HG02943 (cell line): ENCODE measurements around the gene PCDHA7.
"Not testable (repeated sequence)": the region's sequence is repeated elsewhere in the genome, so short reads cannot be mapped to it uniquely, and the experiment has no call there.

Experiments used
- ATAC-seq: cut with Tn5 transposase; IDR thresholded peaks from one replicate; pipeline ENCODE4 v1.9.1; 2021; ENCODE audit warnings: mild to moderate bottlenecking, low read depth, moderate library complexity; ENCODE audit not compliant: unreplicated experiment

The PCDHA7 gene

GRCh38 chr5:140821375-140822280, 12.4 kb upstream of the PCDHA7 start, which contains the start of gene PCDHA5:
Gene PCDHA5, plus strand, starts transcription at chr5:140821613.
- no peak for ATAC-seq

GRCh38 chr5:140822281-140822629, 11.8 kb upstream of the PCDHA7 start:
- no peak for ATAC-seq

- ATAC-seq: not testable (repeated sequence)
These were observed 11.1 kb upstream of the PCDHA7 start for GRCh38 chr5:140822969-140823368.

GRCh38 chr5:140823475-140823874, 10.6 kb upstream of the PCDHA7 start:
- no peak for ATAC-seq

GRCh38 chr5:140827704-140828361, 6.2 kb upstream of the PCDHA7 start, which contains the start of gene PCDHA6:
Gene PCDHA6, plus strand, starts transcription at chr5:140827960. Its CDS starts 132 bp downstream, at chr5:140828092.
- no peak for ATAC-seq

DNA sequence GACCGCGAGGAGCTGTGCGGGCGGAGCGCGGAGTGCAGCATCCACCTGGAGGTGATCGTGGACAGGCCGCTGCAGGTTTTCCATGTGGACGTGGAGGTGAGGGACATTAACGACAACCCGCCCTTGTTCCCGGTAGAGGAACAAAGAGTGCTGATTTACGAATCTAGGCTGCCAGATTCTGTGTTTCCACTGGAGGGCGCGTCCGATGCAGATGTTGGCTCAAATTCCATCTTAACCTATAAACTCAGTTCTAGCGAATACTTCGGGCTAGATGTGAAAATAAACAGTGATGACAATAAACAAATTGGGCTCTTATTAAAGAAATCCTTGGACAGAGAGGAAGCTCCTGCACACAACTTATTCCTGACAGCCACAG, 5.7 kb upstream of the PCDHA7 start:
- ATAC-seq: no peak

GRCh38 chr5:140829511-140830501, 4.3 kb upstream of the PCDHA7 start:
- ATAC-seq: not testable (repeated sequence)

GRCh38 chr5:140834439-140835008, 455 bp downstream of the PCDHA7 start:
- not testable (repeated sequence) for ATAC-seq

DNA sequence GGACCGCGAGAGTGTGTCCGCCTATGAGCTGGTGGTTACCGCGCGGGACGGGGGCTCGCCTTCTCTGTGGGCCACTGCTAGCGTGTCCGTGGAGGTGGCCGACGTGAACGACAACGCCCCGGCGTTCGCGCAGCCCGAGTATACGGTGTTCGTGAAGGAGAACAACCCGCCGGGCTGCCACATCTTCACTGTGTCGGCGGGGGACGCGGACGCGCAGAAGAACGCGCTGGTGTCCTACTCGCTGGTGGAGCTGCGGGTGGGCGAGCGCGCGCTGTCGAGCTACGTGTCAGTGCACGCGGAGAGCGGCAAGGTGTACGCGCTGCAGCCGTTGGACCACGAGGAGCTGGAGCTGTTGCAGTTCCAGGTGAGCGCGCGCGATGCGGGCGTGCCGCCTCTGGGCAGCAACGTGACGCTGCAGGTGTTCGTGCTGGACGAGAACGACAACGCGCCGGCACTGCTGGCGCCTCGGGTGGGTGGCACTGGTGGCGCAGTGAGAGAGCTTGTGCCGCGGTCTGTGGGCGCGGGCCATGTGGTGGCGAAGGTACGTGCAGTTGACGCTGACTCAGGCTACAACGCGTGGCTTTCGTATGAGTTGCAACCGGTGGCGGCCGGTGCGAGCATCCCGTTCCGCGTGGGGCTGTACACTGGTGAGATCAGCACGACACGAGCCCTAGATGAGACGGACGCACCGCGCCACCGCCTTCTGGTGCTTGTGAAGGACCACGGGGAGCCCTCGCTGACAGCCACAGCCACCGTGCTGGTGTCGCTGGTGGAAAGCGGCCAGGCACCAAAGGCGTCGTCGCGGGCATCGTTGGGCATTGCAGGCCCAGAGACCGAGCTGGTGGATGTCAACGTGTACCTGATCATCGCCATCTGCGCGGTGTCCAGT, 1.8 kb downstream of the PCDHA7 start:
- no peak for ATAC-seq

- ATAC-seq: no peak
These were observed 7.2 kb downstream of the PCDHA7 start, which contains the start of gene PCDHA8 for GRCh38 chr5:140840978-140841962. Gene PCDHA8, plus strand, starts transcription at chr5:140841187. Its CDS starts 135 bp downstream, at chr5:140841322.

GRCh38 chr5:140842798-140843733, 9.0 kb downstream of the PCDHA7 start:
- ATAC-seq: no peak

DNA sequence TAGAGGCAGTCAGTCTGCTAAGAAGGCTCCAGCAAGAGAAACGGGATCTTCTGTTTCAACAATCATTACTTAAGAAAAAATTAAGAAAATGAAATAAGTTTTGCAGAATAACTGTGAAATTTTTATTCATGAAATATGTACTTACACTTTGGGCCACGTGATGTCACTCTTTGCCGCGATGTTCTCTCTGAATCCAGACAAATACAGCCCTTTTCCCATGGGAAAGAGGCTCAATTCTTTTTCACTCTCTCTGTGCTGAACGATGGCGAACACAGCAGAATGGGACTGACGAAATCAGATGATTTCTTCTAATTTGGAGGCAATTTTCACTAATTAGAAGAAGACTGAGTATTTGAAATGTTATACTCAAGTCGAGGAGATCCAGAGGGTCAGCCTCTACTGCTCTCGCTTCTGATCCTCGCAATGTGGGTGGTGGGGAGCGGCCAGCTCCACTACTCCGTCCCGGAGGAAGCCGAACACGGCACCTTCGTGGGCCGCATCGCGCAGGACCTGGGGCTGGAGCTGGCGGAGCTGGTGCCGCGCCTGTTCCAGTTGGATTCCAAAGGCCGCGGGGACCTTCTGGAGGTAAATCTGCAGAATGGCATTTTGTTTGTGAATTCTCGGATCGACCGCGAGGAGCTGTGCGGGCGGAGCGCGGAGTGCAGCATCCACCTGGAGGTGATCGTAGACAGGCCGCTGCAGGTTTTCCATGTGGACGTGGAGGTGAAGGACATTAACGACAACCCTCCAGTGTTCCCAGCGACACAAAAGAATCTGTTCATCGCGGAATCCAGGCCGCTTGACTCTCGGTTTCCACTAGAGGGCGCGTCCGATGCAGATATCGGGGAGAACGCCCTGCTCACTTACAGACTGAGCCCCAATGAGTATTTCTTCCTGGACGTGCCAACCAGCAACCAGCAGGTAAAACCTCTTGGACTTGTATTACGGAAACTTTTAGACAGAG, 14.4 kb downstream of the PCDHA7 start, which contains the start of gene PCDHA9:
TSS of gene PCDHA9 (plus strand) at position 244 of the 964 bp plus-strand sequence. CDS start at position 358, 114 bp downstream.
- not testable (repeated sequence) for ATAC-seq

DNA sequence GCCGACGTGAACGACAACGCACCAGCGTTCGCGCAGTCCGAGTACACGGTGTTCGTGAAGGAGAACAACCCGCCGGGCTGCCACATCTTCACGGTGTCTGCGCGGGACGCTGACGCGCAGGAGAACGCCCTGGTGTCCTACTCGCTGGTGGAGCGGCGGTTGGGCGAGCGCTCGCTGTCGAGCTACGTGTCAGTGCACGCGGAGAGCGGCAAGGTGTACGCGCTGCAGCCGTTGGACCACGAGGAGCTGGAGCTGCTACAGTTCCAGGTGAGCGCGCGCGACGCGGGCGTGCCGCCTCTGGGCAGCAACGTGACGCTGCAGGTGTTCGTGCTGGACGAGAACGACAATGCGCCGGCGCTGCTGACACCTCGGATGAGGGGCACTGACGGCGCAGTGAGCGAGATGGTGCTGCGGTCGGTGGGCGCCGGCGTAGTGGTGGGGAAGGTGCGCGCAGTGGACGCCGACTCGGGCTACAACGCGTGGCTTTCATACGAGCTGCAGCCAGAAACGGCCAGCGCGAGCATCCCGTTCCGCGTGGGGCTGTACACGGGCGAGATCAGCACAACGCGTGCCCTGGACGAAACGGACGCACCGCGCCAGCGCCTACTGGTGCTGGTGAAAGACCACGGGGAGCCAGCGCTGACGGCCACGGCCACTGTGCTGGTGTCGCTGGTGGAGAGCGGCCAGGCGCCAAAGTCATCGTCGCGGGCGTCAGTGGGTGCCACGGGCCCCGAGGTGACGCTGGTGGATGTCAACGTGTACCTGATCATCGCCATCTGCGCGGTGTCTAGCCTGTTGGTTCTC, 16.0 kb downstream of the PCDHA7 start:
- ATAC-seq: not testable (repeated sequence)

GRCh38 chr5:140855772-140856674, 22.0 kb downstream of the PCDHA7 start, which contains the start of gene PCDHA10:
Gene PCDHA10, plus strand, starts transcription at chr5:140855897. Its CDS starts 152 bp downstream, at chr5:140856049.
- no peak for ATAC-seq
